ENCODE data around the gene GLYATL1. TPM values are rescaled to one million over a fixed set of nuclear protein-coding genes. Genes with fewer than 3 reads are reported as not detected.

The GLYATL1 gene
- total RNA-seq, 1 donor, result 0.10 TPM

GRCh38 chr11:58941838-58942237 is 2.5 kb downstream of the GLYATL1 start:
- no peaks in the 10 kb centered on the region for H3K27me3 ChIP-seq (ENCODE audit: insufficient read depth, low read length)
- H3K4me3 ChIP-seq (ENCODE audit: low read length), result no peak overlapping the region

DNA sequence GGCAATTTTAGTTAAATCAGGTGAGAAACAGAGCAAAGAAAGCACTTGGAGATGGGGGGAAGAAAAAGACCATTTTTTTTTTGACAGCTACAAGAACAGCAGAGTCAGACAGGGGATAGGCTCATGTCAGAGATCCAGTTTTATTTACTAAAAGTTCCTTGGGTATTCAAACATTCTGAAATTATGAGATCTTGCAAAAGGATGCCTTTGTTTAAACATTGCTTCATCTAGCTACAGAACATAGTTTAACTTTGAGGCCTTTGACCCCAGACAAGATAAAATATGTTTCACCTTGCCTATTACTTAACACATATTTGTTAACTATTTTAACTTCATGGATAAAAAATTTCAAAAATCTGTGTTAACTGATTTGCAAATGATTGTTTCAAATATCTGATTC is 6.4 kb downstream of the GLYATL1 start:
- Histone ChIP-seq H3K4me1 (ENCODE audit: insufficient read depth, low read length) (no peaks in the 10 kb centered on the region), H3K4me3 (ENCODE audit: low read length) (no peak overlapping the region), H3K27me3 (ENCODE audit: insufficient read depth, low read length) (no peaks in the 10 kb centered on the region), H3K9me3 (ENCODE audit: low read depth, low read length) (no peaks in the 10 kb centered on the region)

More at GRCh38 chr11:58941838-58942237, 2.5 kb downstream of the GLYATL1 start:
- Histone ChIP-seq H3K9me3 (ENCODE audit: low read depth, low read length) (no peaks in the 10 kb centered on the region), H3K4me1 (ENCODE audit: insufficient read depth, low read length) (no peaks in the 10 kb centered on the region)

DNA sequence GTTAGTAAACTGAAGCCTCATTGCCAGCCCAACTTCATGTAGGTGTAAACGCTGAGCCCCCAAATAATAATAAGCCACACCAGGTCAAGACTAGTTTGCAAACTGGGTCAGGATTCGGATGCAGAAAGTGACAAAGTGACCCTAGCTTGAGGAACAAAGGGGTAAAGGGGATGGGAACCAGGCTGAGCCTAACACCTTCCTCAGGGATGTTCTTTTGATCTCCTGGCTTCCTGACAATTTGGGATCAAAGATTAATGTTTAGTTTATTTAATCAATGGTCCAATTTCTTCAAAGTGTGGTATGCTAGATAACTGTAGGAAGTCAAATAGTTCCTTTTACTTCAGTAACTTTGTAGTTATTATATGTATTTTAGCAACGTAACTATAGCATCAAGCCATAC is 9.9 kb downstream of the GLYATL1 start:
- Histone ChIP-seq H3K4me1 (ENCODE audit: insufficient read depth, low read length) (no peaks in the 10 kb centered on the region), H3K9me3 (ENCODE audit: low read depth, low read length) (no peaks in the 10 kb centered on the region), H3K4me3 (ENCODE audit: low read length) (no peak overlapping the region), H3K27me3 (ENCODE audit: insufficient read depth, low read length) (no peaks in the 10 kb centered on the region)

GRCh38 chr11:58957922-58958321 is 18.6 kb downstream of the GLYATL1 start:
- Histone ChIP-seq H3K4me1 (ENCODE audit: insufficient read depth, low read length) (no peaks in the 10 kb centered on the region), H3K27me3 (ENCODE audit: insufficient read depth, low read length) (no peaks in the 10 kb centered on the region), H3K9me3 (ENCODE audit: low read depth, low read length) (no peaks in the 10 kb centered on the region), H3K4me3 (ENCODE audit: low read length) (no peak overlapping the region)

- Histone ChIP-seq H3K4me3 (ENCODE audit: low read length) (no peak overlapping the region), H3K27me3 (ENCODE audit: insufficient read depth, low read length) (no peaks in the 10 kb centered on the region), H3K9me3 (ENCODE audit: low read depth, low read length) (no peaks in the 10 kb centered on the region), H3K4me1 (ENCODE audit: insufficient read depth, low read length) (no peaks in the 10 kb centered on the region)
Observed at GRCh38 chr11:58958500-58958899, 19.2 kb downstream of the GLYATL1 start.

GRCh38 chr11:58963551-58964104 is 24.3 kb downstream of the GLYATL1 start:
- H3K9me3 ChIP-seq (ENCODE audit: low read depth, low read length), result no peaks in the 10 kb centered on the region
- no peaks in the 10 kb centered on the region for H3K27me3 ChIP-seq (ENCODE audit: insufficient read depth, low read length)
- H3K4me3 ChIP-seq (ENCODE audit: low read length), result no peak overlapping the region
- H3K4me1 ChIP-seq (ENCODE audit: insufficient read depth, low read length), result no peaks in the 10 kb centered on the region

DNA sequence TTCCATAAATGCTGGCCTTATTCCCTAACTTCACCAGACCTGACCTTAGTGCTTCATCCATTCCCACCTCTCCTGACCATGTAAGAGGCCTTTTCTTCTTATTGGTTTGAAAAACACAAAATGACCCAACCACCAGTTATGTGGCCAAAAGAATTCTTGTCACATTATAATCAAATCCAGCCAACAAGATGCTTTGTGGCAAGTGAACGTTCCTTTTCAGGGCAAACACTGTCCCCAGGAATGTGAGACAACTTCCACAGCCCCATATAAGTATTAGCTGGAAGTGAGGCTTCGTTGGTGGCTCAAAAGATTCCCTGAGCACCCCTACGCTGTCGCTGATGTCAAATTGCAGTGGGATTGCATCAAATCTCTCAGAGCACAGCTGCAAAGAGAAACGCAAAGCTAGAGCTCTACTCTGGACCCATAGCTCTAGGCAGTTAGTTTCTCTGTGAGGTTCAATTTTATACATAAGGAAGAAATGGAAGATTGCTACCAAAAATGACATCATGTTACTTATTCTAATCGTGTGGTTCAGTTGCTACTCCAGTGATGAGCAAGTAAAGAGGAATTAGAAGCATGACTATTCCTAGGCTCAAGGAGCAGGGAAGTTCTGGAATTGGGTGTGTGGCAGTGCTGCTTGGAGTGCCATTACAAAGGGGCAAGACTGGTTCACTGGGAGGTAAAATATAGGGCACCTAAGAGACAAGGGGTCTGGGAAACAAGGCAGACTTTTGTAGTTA is 26.1 kb downstream of the GLYATL1 start:
- Histone ChIP-seq H3K9me3 (ENCODE audit: low read depth, low read length) (no peaks in the 10 kb centered on the region), H3K4me1 (ENCODE audit: insufficient read depth, low read length) (no peaks in the 10 kb centered on the region), H3K4me3 (ENCODE audit: low read length) (no peak overlapping the region), H3K27me3 (ENCODE audit: insufficient read depth, low read length) (no peaks in the 10 kb centered on the region)

GRCh38 chr11:58968251-58968711 is 29.0 kb downstream of the GLYATL1 start:
- Histone ChIP-seq H3K27me3 (ENCODE audit: insufficient read depth, low read length) (no peaks in the 10 kb centered on the region), H3K4me3 (ENCODE audit: low read length) (no peak overlapping the region), H3K4me1 (ENCODE audit: insufficient read depth, low read length) (no peaks in the 10 kb centered on the region), H3K9me3 (ENCODE audit: low read depth, low read length) (no peaks in the 10 kb centered on the region)

- H3K4me3 ChIP-seq (ENCODE audit: low read length), result no peak overlapping the region
- H3K4me1 ChIP-seq (ENCODE audit: insufficient read depth, low read length), result no peaks in the 10 kb centered on the region
- H3K27me3 ChIP-seq (ENCODE audit: insufficient read depth, low read length), result no peaks in the 10 kb centered on the region
- H3K9me3 ChIP-seq (ENCODE audit: low read depth, low read length), result no peaks in the 10 kb centered on the region
Observed at GRCh38 chr11:58977470-58977869, 38.2 kb downstream of the GLYATL1 start.

DNA sequence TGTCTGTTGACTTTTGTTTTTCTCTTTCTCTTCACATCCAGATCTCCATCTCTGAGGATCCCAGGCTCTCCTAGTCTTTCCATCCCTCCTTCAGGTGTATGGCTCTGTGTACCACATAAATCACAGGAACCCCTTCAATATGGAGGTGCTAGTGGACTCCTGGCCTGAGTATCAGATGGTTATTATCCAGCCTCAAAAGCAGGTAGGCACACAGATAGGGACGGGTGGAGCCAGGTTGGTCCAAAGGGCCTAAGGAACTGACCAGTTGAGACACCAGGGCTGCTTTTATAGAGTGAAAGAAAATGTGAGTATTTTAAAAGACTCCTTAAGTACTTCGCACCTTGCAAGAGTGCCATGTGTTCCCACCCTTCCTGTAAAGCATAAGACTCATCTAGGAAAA is 39.9 kb downstream of the GLYATL1 start:
- Histone ChIP-seq H3K4me1 (ENCODE audit: insufficient read depth, low read length) (no peaks in the 10 kb centered on the region), H3K27me3 (ENCODE audit: insufficient read depth, low read length) (no peaks in the 10 kb centered on the region), H3K4me3 (ENCODE audit: low read length) (no peak overlapping the region), H3K9me3 (ENCODE audit: low read depth, low read length) (no peaks in the 10 kb centered on the region)

DNA sequence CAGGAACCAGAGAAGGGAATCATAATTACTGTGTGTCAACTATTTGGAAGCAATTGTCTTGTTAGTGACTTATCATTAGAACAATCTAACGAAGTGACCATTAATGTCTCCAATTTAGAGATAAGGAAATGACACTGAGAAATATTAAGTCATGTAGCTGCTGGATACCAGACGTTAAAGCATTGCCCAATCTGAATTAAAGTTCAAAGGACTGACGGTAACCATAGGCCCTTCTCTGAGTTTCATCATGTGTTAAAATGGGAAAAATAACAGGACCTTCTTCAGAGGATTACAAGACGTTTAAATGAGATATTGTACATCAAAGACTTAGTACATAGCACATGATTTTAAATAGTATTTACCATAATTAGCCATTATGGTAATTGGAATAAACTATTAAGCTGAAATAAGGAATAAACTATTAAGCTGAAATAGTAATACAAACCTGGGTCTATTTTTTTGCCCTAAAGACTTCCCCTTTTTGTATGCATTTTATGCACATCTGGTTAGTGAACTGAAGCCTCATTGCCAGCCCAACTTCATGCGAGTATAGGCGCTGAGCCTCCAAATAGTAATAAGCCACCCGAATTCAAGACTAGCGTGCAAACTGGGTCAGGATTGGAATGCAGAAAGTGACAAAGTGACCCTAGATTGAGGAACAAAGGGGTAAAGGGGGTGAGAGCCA is 41.0 kb downstream of the GLYATL1 start:
- no peaks in the 10 kb centered on the region for H3K27me3 ChIP-seq (ENCODE audit: insufficient read depth, low read length)
- no peaks in the 10 kb centered on the region for H3K9me3 ChIP-seq (ENCODE audit: low read depth, low read length)
- no peaks in the 10 kb centered on the region for H3K4me1 ChIP-seq (ENCODE audit: insufficient read depth, low read length)
- H3K4me3 ChIP-seq (ENCODE audit: low read length), result no peak overlapping the region

GRCh38 chr11:58992489-58992888 is 53.2 kb downstream of the GLYATL1 start:
- no peaks in the 10 kb centered on the region for H3K9me3 ChIP-seq (ENCODE audit: low read depth, low read length)
- no peaks in the 10 kb centered on the region for H3K27me3 ChIP-seq (ENCODE audit: insufficient read depth, low read length)
- no peaks in the 10 kb centered on the region for H3K4me1 ChIP-seq (ENCODE audit: insufficient read depth, low read length)
- H3K4me3 ChIP-seq (ENCODE audit: low read length), result no peak overlapping the region

GRCh38 chr11:58994171-58994570 is 54.9 kb downstream of the GLYATL1 start:
- Histone ChIP-seq H3K4me3 (ENCODE audit: low read length) (no peak overlapping the region), H3K27me3 (ENCODE audit: insufficient read depth, low read length) (no peaks in the 10 kb centered on the region), H3K9me3 (ENCODE audit: low read depth, low read length) (no peaks in the 10 kb centered on the region), H3K4me1 (ENCODE audit: insufficient read depth, low read length) (peaks cover 3% of the 10 kb centered on the region)

DNA sequence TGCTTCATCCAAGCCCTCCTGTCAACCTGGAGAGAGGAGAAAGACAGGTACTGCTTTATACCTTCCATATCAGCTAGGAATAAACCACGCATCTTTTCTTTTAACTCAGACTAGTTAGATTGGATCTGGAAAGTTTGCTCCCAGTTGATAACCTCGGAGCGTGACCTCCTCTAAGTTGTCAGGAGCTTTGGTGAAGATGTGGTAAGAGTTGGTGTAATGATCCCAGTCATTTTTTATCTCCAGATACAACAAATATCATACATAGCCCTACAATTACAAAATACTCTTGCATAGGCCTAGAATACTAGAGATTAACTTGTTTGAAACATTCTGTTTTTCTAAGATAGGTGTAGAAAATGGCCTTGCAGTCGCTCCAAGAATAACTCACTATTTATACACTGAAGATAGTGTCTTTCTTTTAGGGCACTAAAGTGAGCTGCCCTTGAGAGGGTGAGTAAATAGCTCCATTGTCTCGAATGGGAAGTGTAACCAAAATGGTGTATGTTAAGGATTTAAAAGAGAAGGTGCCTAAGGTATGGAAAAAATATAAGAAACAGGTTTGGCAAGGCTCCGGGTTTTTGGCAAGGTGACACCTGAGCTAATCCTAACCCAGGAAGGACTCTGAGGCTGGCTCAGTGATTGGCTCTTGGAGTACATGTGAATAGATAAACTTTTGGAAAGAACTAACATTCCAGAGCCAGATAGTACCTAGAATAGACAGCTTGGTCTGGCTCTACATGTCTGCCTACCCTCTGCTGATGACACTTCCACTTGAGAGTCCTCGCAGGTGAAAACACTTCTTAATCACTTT is 59.4 kb downstream of the GLYATL1 start:
- Histone ChIP-seq H3K4me3 (ENCODE audit: low read length) (no peak overlapping the region), H3K27me3 (ENCODE audit: insufficient read depth, low read length) (no peaks in the 10 kb centered on the region), H3K9me3 (ENCODE audit: low read depth, low read length) (no peaks in the 10 kb centered on the region), H3K4me1 (ENCODE audit: insufficient read depth, low read length) (peaks cover 14% of the 10 kb centered on the region)

DNA sequence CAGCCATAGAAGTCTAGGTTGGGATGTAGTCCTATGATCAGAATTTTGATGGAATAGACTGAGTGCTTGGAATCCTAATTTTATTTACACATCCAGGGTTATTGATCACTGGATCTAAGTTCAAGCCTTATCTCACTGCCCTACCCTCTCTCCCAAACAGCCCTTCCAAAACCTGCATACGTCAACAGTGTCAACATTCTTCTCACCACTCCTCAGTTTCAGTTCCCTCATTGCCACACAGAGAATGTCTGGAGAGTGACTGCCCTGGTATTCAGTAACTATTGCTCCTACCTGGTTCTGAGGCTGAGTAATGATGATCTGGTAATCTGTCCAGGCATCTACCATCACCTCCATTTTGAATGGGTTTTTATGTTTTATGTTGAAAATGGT is 60.0 kb downstream of the GLYATL1 start:
- H3K9me3 ChIP-seq (ENCODE audit: low read depth, low read length), result no peaks in the 10 kb centered on the region
- H3K27me3 ChIP-seq (ENCODE audit: insufficient read depth, low read length), result no peaks in the 10 kb centered on the region
- H3K4me3 ChIP-seq (ENCODE audit: low read length), result no peak overlapping the region
- H3K4me1 ChIP-seq (ENCODE audit: insufficient read depth, low read length), result peaks cover 14% of the 10 kb centered on the region

Data from mononuclear cell (primary cell).